ENCODE measurements around the gene SYT15.
"Not testable (repeated sequence)": the region's sequence is repeated elsewhere in the genome, so short reads cannot be mapped to it uniquely, and the experiment has no call there.

GRCh38 chr10:46615540-46615939 lies 36.6 kb downstream of the SYT15 start:
- TF ChIP-seq CTCF, POLR2A (IDR thresholded peaks at IDR 0.05): not testable (repeated sequence)

Measured in lower leg skin (tissue), 3 donors.